Posterior vena cava (tissue), 2 donors: ENCODE measurements around the gene UQCR11. TPM values are rescaled to one million over a fixed set of nuclear protein-coding genes. Genes with fewer than 3 reads are reported as not detected.

Source experiments
- DNase-seq: peaks from one replicate; pipeline ENCODE4 v3.0.0-alpha.2; 2020; ENCODE audit warnings: low spot score
- intact Hi-C, 2 donors: fragments of 100-400 bp; cut with DNase I; formaldehyde crosslinking; loops; one replicate each; pipeline versions ENCODE4 v1.14.1 to v1.14.2; 2022 to 2023
- total RNA-seq, 2 donors: library from RNA; stranded (reverse); fragmentation: NEBNext Ultra II Directional; extraction: Animal tissue kit (Norgen Biotek cat#: 25700); gene quantifications; one replicate each; pipeline ENCODE4 v1.2.1, GENCODE V29; 2021
- donor health status: DM: yes; HTN: yes; CAD: no.
- donor health status: DM: yes; HTN: yes; CAD: no.

Gene UQCR11
- total RNA-seq, 2 donors from 2014 or later = 197 to 252 TPM

DNA sequence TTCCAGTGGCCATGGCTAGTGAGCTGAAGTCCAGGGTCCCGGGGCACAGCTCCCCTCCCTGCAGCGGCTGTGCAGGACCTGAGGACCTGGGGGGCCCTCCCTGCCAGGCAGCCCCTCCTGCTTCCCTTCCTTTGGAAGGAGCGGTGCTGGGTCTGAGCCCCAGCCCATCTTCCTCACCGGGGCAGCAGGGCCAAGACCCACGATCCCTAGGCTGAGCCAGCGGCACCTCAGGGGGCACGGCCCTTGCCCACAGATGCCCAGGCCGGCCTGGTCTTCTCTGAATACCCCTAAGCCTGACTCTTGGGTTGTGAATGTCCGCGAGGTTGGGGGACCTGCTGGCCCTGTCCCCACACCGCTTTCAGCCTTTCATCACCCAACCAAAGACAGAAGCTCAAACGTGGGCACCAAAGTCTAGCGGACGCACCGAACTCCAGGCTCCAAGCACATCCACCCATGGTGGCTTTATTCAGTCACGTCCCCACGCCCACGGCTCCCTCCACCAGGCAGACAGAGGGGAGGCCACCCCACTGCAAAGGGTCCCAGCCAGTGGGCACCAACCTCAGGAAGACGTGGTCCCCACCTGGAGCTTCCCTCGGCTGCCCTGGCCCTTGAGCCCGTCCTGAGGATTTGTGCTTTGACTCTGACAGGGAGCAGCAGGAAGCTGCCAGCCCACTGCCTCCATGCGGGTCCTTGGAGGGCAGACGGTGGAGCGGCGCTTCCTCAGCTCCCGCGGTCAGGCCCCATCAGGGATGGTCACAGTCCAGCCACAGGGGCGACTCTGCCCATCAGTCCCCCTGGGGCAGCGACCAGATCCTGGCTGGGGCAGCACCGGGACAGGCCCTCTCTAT lies 28.8 kb downstream of the UQCR11 start:
- intact Hi-C loops = no loop called here
- no peak for DNase-seq

DNA sequence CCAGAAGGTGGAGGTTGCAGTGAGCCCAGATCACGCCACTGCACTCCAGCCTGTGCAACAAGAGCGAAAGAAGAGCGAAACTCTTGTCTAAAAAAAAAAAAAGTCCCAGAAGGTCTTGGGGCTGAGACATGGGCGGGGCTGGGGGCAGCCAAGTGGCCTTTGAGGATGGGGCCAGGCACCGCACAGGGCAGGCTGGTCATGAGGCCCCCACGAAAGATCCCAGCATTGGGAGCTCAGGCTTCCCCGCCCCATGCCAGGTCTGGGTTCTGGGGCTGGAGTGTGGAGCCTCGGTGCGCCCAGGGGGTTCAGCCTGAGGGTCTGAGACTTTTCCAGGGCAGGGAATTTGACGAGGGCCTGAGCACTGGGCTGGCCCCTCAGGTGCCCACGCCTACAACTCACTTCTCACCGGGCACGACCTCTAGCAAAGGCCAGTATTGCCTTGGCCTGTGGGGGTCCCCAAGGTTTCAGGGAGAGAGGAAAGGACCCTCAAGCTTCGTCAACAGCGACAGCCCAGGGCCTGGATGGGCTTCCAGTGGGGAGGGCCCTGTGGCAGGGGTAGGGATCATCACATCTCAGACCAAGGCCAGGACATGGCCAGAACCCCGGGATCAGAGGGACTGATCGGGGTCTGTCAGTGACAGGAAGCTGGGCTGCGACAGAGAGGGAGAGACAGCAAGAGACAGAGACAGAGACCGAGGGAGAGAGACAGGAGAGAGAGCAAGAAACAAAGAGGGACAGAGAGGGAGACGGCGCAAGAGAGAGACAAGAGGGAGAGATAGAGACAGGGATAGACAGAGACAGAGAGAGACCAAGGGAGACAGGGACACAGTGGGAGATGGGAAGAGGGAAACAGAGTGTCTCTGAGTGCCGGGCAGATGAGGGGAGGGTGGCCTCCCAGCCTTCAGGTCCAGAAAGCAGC lies 29.7 kb downstream of the UQCR11 start:
- no peak for DNase-seq
- intact Hi-C loops = no loop called here

DNA sequence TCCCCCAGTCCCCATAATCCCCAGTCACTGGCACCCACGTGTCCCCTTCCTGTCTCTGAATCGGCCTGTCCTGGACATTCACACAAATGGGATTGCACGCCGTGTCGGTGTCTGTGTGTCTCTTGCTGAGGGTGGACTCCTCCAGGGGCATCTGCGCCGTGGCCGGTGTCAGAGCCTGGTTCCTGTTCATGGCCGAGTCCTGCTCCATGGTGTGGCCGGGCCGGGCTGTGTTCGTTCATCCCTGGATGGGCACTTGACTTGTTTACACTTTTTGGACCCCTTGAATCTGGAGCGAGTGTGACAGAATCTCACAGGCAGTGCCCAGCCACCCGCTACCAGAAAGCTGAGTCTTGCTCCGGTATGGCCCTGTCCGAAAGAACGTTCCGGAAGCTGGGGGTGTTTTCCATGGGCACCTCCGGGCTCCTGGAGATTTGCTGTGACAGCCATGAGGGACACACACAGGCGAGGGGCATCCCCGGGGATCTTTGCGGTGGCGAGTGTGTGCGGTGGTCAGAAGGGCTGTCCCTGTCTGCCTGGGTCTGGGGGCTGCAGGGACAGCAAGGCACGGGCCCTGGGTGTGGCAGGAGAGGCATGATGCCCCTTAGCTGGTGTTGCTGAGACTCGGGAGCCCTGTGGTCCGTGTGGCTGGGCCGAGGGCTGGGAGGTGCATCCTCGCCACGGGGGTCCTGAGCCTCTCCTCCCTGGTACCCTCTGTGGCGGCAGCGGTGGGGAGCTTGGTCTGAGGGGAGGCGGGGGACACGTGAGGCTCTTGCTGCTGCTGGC lies 30.7 kb downstream of the UQCR11 start:
- intact Hi-C loops = no loop called here
- DNase-seq = no peak

GRCh38 chr19:1572795-1573194 lies 32.5 kb downstream of the UQCR11 start:
- intact Hi-C loops = no loop called here
- DNase-seq = no peak

DNA sequence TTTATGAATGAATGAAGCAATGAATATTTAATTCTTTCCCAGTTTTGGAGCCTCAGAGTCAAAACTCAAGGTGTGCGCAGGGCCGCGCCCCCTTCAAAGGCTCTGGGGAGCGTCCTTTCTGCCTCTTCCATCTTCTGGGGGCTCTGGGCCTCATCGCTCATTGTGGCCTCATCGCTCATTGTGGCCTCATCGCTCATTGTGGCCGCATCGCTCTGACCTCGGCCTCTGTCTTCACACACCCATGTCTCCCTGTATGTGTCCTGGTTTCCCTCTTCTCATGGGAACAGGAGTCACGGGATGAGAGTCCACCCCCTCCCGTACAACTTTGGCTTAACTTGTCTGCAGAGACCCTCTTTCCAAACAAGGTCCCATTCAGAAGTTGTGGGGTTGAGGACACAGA lies 33.9 kb downstream of the UQCR11 start:
- no peak for DNase-seq
- intact Hi-C loops = no loop called here

DNA sequence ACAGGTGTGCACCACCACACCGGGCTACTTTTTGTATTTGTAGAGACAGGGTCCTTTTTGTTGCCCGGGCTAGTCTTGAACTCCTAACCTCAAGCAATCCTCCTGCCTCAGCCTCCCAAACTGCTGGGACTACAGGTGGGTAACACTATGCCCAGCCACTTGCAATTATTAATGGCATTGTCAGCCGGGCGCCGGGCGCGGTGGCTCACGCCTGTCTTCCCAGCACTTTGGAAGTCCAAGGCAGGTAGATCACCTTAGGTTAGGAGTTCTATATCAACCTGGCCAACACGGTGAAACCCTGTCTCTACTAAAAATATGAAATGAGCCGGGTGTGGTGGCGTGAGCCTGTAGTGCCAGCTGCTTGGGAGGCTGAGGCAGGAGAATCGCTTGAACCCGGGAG lies 34.4 kb downstream of the UQCR11 start:
- DNase-seq = no peak
- intact Hi-C loops = no loop called here

GRCh38 chr19:1569997-1570396 lies 35.3 kb downstream of the UQCR11 start:
- DNase-seq = no peak
- intact Hi-C loops = no loop called here

DNA sequence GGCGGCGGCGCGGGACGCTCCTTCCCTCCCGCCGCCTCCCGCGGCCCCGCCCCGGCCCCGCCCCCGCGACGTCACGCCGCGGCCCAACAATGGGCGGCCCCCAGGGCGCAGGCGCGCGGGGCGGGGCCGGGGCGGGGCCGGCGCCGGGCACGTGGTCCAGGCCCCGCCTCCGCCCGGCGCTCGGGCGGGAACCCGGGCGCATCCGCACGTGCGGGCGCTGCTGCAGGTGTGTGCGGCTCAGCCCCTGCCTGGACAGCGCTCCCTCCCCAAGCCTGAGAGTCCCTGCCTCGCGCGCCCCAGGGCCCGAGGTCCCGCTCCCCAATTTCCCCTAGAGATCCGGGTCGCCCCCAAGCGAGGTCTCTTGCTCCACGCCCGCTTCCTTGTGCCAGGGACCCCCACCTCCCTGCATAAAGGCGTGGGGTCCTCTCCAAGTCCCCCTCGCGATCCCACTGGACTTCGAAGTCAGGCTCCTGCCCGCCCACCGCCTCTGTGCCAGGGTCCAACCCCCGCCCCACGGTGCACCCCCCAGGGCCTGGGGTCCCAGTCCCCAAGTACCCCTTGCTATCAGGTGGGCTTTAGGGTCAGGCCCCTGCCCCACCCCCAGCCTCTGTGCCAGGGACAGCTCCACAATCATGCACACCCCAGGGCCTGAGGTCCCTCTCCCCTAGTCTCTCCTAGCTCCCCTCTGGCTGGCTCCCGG lies 36.8 kb downstream of the UQCR11 start, which contains the start of gene MEX3D:
MEX3D (minus strand) TSS at position 6 of the 700 bp plus-strand sequence. CDS start 267 bp downstream, outside the sequence.
- intact Hi-C loops = no loop called here
- DNase-seq = peak; percentile 92

GRCh38 chr19:1567848-1568227 lies 37.4 kb downstream of the UQCR11 start:
- intact Hi-C loops = no loop called here
- DNase-seq = no peak

DNA sequence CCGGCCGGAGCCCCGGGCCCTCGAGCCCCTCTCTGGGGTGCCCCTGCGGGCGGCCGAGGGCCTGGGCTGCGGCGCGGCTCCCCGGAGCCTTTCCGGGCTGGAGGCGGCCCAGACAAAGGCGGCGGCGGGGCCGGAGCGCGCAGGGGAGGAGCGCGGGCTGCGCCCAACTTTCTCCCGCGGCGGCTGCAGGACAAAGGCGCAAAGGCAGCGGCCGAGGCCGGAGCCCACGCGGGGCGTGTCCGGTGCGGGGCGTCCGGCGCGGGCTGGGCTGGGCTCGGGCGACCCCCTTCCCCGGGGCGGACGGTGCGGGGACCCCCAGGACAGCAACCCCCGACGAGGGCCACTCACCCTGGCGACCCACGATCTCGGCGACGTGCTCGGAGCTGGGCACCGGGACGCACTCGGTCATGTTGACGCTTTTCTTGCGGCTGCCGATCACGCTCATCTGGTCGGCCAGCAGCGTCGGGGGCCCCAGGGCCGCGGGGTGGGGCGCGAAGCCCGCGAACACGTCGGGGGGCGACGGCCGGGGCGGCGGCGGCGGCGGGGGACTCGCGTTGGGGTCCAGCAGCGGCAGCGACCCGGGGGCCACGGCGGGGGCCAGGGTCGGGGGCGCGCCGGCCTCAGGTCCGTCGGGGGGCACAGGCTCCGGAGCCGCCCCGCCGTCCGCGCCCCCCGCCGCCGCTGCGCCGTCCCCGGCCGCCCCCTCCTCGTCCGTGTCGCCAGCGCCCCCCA lies 38.0 kb downstream of the UQCR11 start:
- no peak for DNase-seq
- intact Hi-C loops = no loop called here

DNA sequence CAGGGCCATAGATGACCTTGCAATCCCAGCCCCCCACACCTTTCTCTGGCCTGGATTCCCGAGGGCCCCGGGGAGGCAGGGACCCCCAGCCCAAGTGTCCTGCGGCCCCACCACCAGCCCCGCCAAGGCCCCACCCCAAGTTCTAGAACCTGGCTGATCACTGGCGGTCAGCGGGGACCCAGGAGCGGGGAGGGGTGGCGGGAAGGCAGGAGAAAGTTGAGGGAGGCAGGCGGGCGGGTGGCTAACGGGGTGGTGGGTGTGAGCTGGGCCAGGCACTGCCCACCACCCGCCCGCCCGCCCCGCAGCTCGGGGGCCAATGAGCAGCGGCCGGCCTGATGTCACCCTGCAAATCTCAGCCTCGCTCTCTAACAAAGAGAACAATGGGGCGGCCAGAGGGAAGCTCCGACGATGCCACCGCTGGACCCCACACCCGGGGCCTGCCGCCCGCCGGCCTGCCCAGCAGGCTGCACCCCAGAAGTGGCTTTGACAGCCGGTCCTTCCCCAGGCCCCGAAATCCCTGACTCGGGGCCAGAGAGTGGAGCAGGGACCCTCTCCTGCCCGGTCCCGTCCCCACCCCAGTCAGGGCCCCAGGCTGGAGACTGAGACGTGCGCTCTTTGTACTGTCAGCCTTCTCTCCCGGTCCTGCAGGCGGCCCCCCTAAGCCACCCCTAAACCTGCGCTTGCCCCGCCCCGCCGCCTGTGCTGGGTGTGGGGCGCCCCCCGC lies 38.7 kb downstream of the UQCR11 start:
- no peak for DNase-seq
- intact Hi-C loops = no loop called here

- intact Hi-C loops = no loop called here
- DNase-seq = no peak
These were observed 42.0 kb downstream of the UQCR11 start for GRCh38 chr19:1563251-1563650.

DNA sequence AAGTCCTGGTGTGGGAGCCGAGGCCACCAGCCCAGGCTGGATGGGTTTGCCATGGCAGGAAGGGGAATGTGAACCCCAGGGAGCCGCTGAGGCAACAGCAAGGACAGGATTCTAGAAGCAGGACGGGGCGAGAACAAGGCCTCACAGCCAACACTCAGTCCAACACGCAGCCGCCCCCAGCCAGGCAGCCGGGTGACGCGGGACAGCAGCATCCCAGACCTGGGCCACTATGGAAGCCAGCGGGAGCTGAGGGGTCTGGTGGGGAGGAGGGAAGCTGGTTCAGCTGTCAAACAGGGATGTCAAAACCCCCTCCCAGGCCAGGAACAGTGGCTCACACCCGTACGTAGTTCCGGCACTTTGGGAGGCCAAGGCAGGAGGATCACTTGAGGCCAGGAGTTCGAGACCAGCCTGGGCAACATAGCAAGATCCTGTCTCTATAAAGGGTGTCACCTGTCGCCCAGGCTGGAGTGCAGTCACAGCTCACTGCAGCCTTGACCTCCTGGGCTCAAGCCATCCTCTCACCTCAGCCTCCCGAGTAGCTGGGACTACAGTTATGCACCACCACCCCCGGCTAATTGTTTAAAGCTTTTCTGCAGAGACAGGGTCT lies 43.9 kb downstream of the UQCR11 start:
- intact Hi-C loops = no loop called here
- DNase-seq = no peak

GRCh38 chr19:1560286-1560882 lies 44.9 kb downstream of the UQCR11 start:
- intact Hi-C loops = loop anchor here in 1 of 2 donors (1.0 kb wide), 1 partner anchor 20 kb away; no protein-coding TSS in a partner anchor
- no peak for DNase-seq

DNA sequence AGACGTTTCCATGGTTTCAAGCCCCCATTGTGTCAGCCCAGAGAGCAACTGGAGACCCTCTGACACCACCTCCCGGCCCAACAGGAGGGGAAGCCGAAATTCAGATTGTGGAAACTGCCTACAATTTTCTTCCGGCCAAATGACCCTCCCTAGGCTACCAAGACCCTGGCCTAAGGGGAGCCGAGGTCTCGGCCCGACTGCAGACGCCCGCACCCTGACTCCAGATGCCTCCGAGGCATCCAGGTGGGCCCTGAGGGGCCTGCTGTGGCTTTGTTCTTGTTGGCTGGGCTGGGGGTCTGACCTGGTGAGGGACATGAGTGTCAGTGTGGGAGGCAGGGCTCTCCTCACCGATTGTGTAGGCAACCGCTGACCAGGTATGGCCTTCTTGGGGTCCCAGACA lies 46.7 kb downstream of the UQCR11 start:
- no peak for DNase-seq
- intact Hi-C loops = no loop called here

GRCh38 chr19:1556390-1557070 lies 48.7 kb downstream of the UQCR11 start:
- no peak for DNase-seq
- intact Hi-C loops = no loop called here
